Psoas muscle (tissue), 8 donors: ENCODE results near the gene BTBD19. TPM values are rescaled to one million over a fixed set of nuclear protein-coding genes. Genes with fewer than 3 reads are reported as not detected.
"Not testable (repeated sequence)": the region's sequence is repeated elsewhere in the genome, so short reads cannot be mapped to it uniquely, and the experiment has no call there.

Experiments used
- ATAC-seq, 4 donors: fragments of 200-7000 bp; cut with Tn5 transposase; one replicate each; pipeline ENCODE4 v1.9.1; 2020; ENCODE audit warnings: moderate library complexity in 3 of 4, mild to moderate bottlenecking in 2 of 4
- DNase-seq, 2 donors: peaks; one replicate each; pipeline ENCODE4 v3.0.0-alpha.2; 2020
- H3K27ac ChIP-seq: fragments of 200-600 bp; one replicate; pipeline ENCODE4 v1.8.0; 2022
- H3K27me3 ChIP-seq, 3 donors: fragments of 200-600 bp in 1 of 3; one replicate each; pipeline versions ENCODE4 v1.6.1 to v1.8.0; 2013 to 2022; ENCODE audit warnings: low read length in 2 of 3, mild to moderate bottlenecking in 2 of 3, moderate library complexity in 1 of 3; ENCODE audit not compliant: insufficient read depth in 3 of 3
- H3K36me3 ChIP-seq, 2 donors: fragments of 200-600 bp in 1 of 2; one replicate each; pipeline versions ENCODE4 v1.6.1 to v1.8.0; 2013 to 2022; ENCODE audit warnings: low read depth in 1 of 2, mild to moderate bottlenecking in 1 of 2, moderate library complexity in 1 of 2; ENCODE audit not compliant: insufficient read depth in 1 of 2
- H3K4me1 ChIP-seq: fragments of 200-600 bp; one replicate; pipeline ENCODE4 v1.8.0; 2022
- H3K4me3 ChIP-seq: fragments of 200-600 bp; one replicate; pipeline ENCODE4 v1.8.0; 2022; ENCODE audit warnings: mild to moderate bottlenecking
- H3K9me3 ChIP-seq: fragments of 200-600 bp; one replicate; pipeline ENCODE4 v1.8.0; 2022
- WGBS, 3 donors: extraction: QIAGEN DNeasy Blood & Tissue Kit; methylation state at CpG; one replicate each; pipeline versions ENCODE4 v1.1.6 to v1.1.7; 2013; 5-methylcytosine and 5-hydroxymethylcytosine counted together
- intact Hi-C, 2 donors: fragments of 100-400 bp; cut with DNase I; formaldehyde crosslinking; loops; one replicate each; pipeline versions ENCODE4 v1.11.0 to v1.14.2; 2022
- long read RNA-seq, 2 donors: library from polyadenylated mRNA; unstranded; transcript quantifications; one replicate each; pipeline ENCODE4 v2.0.0, GENCODE V29; 2021
- polyA plus RNA-seq, 3 donors: library from polyadenylated mRNA; stranded (reverse); fragments of 200-250 nt; gene quantifications; one replicate each; pipeline ENCODE4 v1.2.3, GENCODE V29; 2013
- total RNA-seq, 4 donors: library from RNA; stranded (reverse); fragmentation: NEBNext Ultra II Directional in 2 of 4; extraction: Animal tissue kit (Norgen Biotek cat#: 25700) in 2 of 4; gene quantifications; one replicate each; pipeline versions ENCODE4 v1.2.1 to v1.2.4, GENCODE V29; 2021 to 2023
- TF ChIP-seq, protein P1 (sequence below): fragments of 200-600 bp; IDR thresholded peaks from one replicate; pipeline ENCODE4 v1.8.0; 2022; ENCODE audit warnings: antibody characterized with exemption
- donor health status: healthy with polysubstance abuse.
- donor health status: DM: no; HTN: no; CAD: no; lungs with moderate emphysema.
- donor health status: Bipolar disorder and iron deficiency.
- donor health status: healthy.
- donor health status: DM: yes; HTN: yes; CAD: no.
- donor health status: DM: no; HTN: no; CAD: no.
- donor health status: DM: no; HTN: no; CAD: no.
- donor health status: DM: yes; HTN: yes; CAD: no.

BTBD19 gene, protein sequence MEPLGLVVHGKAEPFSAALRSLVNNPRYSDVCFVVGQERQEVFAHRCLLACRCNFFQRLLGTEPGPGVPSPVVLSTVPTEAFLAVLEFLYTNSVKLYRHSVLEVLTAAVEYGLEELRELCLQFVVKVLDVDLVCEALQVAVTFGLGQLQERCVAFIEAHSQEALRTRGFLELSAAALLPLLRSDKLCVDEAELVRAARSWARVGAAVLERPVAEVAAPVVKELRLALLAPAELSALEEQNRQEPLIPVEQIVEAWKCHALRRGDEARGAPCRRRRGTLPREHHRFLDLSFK
- total RNA-seq (1 to 10 TPM in 3 of 4 donors, under 1 TPM in 1; 0.76 to 1.8 (median 1.3) TPM), polyA plus RNA-seq (1 to 10 TPM in 2 of 3 donors, under 1 TPM in 1; 0.35 to 1.4 (median 1.2) TPM)
- long read RNA-seq, donor 1 = 0 reads
- long read RNA-seq, donor 2 = 0 reads

DNA sequence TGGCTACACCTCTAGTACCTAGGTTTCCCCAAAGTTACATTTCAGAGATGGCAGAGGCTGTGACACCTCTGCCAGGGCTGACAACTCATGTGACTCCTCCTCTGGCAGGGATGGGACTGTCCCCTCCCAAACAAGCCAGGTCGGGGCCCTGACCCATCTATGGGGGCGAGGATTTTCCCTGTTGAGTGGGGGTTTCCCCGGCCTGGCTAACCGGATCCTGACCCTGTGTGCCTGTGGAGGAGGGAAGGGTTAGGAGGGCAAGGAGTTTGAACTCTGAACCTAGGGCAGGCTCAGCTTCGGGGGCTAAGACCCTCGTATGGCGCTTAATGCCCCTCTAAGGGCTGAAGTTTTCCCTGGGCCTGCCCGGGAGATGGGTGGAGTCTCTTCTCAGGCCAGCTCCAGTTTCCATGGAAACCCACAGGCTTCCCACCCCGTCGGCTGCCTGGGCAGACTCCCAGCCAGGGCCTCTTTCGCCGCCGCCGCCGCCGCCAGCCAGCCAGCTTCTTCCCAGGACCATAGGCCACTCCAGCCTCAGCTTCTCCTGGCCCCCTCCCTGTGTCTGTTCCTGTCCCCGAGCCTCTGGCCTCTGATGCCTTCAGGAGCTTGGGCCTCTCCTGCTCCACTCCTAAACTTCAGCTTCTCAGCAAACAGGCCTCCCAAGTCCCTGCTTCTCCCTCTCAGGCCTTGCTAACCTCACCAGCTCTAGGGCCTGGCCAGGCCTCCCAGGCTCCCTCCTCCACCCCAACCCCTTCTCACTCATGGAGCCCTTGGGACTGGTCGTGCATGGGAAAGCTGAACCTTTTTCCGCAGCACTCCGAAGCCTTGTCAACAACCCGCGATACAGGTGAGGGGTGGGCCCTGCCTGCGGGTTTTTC, at the start of gene BTBD19:
TSS of gene BTBD19 (plus strand) at position 461 of the 875 bp plus-strand sequence. CDS start at position 759, 298 bp downstream.
- H3K4me1 ChIP-seq = peaks cover 32% of the 10 kb centered on the region
- H3K27me3 ChIP-seq = no peaks in the 10 kb centered on the region
- no peaks in the 10 kb centered on the region for H3K9me3 ChIP-seq
- H3K27ac ChIP-seq = peak within 1 kb of the TSS; percentile 94
- ATAC-seq = peak; percentile 14 to 49 (median 20)
- H3K36me3 ChIP-seq = peaks cover 0 to 31% of the 10 kb centered on the region in 2 donors
- 41 to 45% (median 43%) methylated on average over 15 to 23 of the region's 23 CpGs for WGBS, 3 donors
- intact Hi-C loops = no loop called here
- TF ChIP-seq, protein P1, sequence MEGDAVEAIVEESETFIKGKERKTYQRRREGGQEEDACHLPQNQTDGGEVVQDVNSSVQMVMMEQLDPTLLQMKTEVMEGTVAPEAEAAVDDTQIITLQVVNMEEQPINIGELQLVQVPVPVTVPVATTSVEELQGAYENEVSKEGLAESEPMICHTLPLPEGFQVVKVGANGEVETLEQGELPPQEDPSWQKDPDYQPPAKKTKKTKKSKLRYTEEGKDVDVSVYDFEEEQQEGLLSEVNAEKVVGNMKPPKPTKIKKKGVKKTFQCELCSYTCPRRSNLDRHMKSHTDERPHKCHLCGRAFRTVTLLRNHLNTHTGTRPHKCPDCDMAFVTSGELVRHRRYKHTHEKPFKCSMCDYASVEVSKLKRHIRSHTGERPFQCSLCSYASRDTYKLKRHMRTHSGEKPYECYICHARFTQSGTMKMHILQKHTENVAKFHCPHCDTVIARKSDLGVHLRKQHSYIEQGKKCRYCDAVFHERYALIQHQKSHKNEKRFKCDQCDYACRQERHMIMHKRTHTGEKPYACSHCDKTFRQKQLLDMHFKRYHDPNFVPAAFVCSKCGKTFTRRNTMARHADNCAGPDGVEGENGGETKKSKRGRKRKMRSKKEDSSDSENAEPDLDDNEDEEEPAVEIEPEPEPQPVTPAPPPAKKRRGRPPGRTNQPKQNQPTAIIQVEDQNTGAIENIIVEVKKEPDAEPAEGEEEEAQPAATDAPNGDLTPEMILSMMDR = no peak
- peak within 1 kb of the TSS; percentile 51 for H3K4me3 ChIP-seq
- DNase-seq = peak; percentile 85 to 91

DNA sequence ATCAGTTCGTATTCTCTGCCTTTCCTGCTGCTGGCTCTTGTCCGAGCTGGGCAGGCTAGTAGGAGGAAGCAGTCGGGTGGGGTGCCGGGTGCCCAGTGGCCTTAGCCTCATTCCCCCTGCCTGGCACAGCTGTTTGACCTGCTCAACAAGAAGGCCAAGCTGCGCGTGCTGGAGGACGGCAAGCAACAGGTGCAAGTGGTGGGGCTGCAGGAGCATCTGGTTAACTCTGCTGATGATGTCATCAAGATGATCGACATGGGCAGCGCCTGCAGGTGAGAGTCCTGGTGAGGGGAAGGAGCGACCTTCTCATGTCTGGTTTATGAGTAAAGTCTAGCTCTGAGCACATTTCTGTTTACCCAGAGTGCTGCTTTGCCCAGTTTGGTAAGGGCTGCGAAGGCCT, 49.2 kb upstream of the BTBD19 start:
- no peaks in the 10 kb centered on the region for H3K4me1 ChIP-seq
- TF ChIP-seq, protein P1 = no peak
- no peaks in the 10 kb centered on the region for H3K9me3 ChIP-seq
- ATAC-seq = peak in 3 of 4 donors; percentile 13 to 48 (median 31)
- no peaks in the 10 kb centered on the region for H3K36me3 ChIP-seq
- H3K27ac ChIP-seq = no peak overlapping the region
- WGBS, 3 donors = 55 to 62% (median 58%) methylated on average over 11 of the region's 11 CpGs
- no peak for DNase-seq
- H3K27me3 ChIP-seq = no peaks in the 10 kb centered on the region
- intact Hi-C loops = no loop called here
- no peak overlapping the region for H3K4me3 ChIP-seq

DNA sequence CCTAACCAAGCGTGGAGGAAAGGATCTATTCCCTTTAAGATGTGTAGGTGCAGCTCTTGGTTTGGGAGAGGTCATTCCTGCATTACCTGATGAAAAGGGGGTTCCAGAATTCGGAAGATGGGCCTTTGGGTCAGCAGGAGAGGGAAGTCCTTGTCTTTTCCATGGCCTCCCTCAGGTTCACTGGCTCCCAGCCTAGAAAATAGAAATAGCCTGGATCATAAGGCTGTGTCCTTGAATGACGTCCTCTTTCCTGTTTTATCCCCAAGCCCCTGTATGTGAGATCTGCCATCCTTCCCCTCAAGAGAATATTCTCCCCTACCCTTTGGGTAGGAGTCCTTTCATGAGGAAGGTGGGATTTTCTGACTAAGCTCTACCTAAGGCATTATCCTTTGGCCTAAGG, 47.4 kb upstream of the BTBD19 start:
- Histone ChIP-seq H3K4me3 (no peak overlapping the region), H3K9me3 (no peaks in the 10 kb centered on the region), H3K27me3 (no peaks in the 10 kb centered on the region), H3K36me3 (no peaks in the 10 kb centered on the region), H3K4me1 (no peaks in the 10 kb centered on the region), H3K27ac (no peak overlapping the region)
- TF ChIP-seq, protein P1 = no peak
- ATAC-seq = no peak
- no peak for DNase-seq
- intact Hi-C loops = no loop called here
- 67 to 80% (median 78%) methylated on average over 3 of the region's 3 CpGs for WGBS, 3 donors

DNA sequence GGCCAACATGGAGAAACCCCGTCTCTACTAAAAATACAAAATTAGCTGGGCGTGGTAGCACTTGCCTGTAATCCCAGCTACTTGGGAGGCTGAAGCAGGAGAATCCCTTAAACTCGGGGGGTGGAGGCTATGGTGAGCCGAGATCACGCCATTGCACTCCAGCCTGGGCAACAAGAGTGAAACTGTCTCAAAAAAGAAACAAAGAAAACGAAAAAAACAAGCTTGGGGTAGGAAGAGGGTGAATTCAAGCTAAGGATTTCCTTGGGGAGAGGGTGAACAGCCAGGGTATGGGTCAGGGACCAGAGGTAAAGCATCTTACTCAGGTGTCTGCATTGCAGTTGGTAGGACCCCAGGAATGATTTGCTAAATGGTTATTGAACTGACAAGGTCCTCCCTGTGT, 41.9 kb upstream of the BTBD19 start:
- intact Hi-C loops, DNase-seq, H3K36me3 ChIP-seq, H3K4me1 ChIP-seq, H3K9me3 ChIP-seq, H3K4me3 ChIP-seq, H3K27ac ChIP-seq, ATAC-seq, H3K27me3 ChIP-seq: not testable (repeated sequence)
- 91 to 97% (median 96%) methylated on average over 6 of the region's 6 CpGs for WGBS, 3 donors
